Fibroblast of skin of abdomen (primary cell): ENCODE results near the gene DDAH1.

ENCODE experiments used
- DNase-seq: peaks from one replicate; pipeline ENCODE4 v3.0.0-alpha.2; 2013

Gene DDAH1

GRCh38 chr1:85387781-85388180 is 77.2 kb downstream of the DDAH1 start:
- DNase-seq, result no peak

GRCh38 chr1:85386068-85386722 is 78.8 kb downstream of the DDAH1 start:
- no peak for DNase-seq

- DNase-seq, result no peak
These were observed 85.5 kb downstream of the DDAH1 start for GRCh38 chr1:85379203-85380136.

GRCh38 chr1:85378534-85378933 is 86.4 kb downstream of the DDAH1 start:
- no peak for DNase-seq

GRCh38 chr1:85376356-85376755 is 88.6 kb downstream of the DDAH1 start:
- DNase-seq, result no peak

- no peak for DNase-seq
These were observed 89.5 kb downstream of the DDAH1 start for GRCh38 chr1:85375493-85375892.

GRCh38 chr1:85374160-85374559 is 90.8 kb downstream of the DDAH1 start:
- DNase-seq, result peak; percentile 76

- DNase-seq, result no peak
These were observed 91.6 kb downstream of the DDAH1 start for GRCh38 chr1:85373378-85373708.

GRCh38 chr1:85372683-85373377 is 92.1 kb downstream of the DDAH1 start:
- DNase-seq, result peak; percentile 91

GRCh38 chr1:85371021-85371420 is 93.9 kb downstream of the DDAH1 start:
- DNase-seq, result no peak

GRCh38 chr1:85368073-85368770 is 96.7 kb downstream of the DDAH1 start:
- no peak for DNase-seq

- peak; percentile 92 for DNase-seq
These were observed 98.4 kb downstream of the DDAH1 start for GRCh38 chr1:85366391-85367170.

- no peak for DNase-seq
These were observed 99.1 kb downstream of the DDAH1 start for GRCh38 chr1:85365851-85366250.

GRCh38 chr1:85363521-85363920 is 101.4 kb downstream of the DDAH1 start:
- peak; percentile 26 for DNase-seq

- no peak for DNase-seq
These were observed 101.9 kb downstream of the DDAH1 start for GRCh38 chr1:85363092-85363491.

GRCh38 chr1:85361606-85362296 is 103.2 kb downstream of the DDAH1 start:
- no peak for DNase-seq

GRCh38 chr1:85360730-85361493 is 104.0 kb downstream of the DDAH1 start:
- peak; percentile 65 for DNase-seq

- DNase-seq, result peak; percentile 32
These were observed 104.9 kb downstream of the DDAH1 start for GRCh38 chr1:85359874-85360721.

GRCh38 chr1:85358702-85359438 is 106.1 kb downstream of the DDAH1 start:
- DNase-seq, result no peak
